Measurements from ENCODE around the gene NRIP1. TPM values are rescaled to one million over a fixed set of nuclear protein-coding genes. Genes with fewer than 3 reads are reported as not detected.

Gene NRIP1
- total RNA-seq, 1 donor from 2014 or later: 10.1 TPM

GRCh38 chr21:14985306-14985705 is 79.5 kb downstream of the NRIP1 start:
- Mint-ChIP-seq H3K27ac (no peak overlapping the region), H3K9me3 (no peaks in the 10 kb centered on the region), H3K4me3 (no peak overlapping the region), H3K36me3 (ENCODE audit: low read depth) (peaks cover 5% of the 10 kb centered on the region), H3K4me1 (peaks cover 7% of the 10 kb centered on the region), H3K27me3 (no peaks in the 10 kb centered on the region)
- intact Hi-C loops (cut with micrococcal nuclease): no loop called here
- DNase-seq: no peak

GRCh38 chr21:14982336-14982735 is 82.5 kb downstream of the NRIP1 start:
- Mint-ChIP-seq H3K9me3 (no peaks in the 10 kb centered on the region), H3K36me3 (ENCODE audit: low read depth) (peaks cover 6% of the 10 kb centered on the region), H3K27me3 (no peaks in the 10 kb centered on the region), H3K4me1 (no peaks in the 10 kb centered on the region), H3K4me3 (no peak overlapping the region), H3K27ac (no peak overlapping the region)
- intact Hi-C loops (cut with micrococcal nuclease): no loop called here
- DNase-seq: no peak

- DNase-seq: no peak
- H3K4me1 Mint-ChIP-seq: no peaks in the 10 kb centered on the region
- no peak overlapping the region for H3K4me3 Mint-ChIP-seq
- H3K27me3 Mint-ChIP-seq: no peaks in the 10 kb centered on the region
- intact Hi-C loops (cut with micrococcal nuclease): no loop called here
- H3K9me3 Mint-ChIP-seq: no peaks in the 10 kb centered on the region
- H3K27ac Mint-ChIP-seq: no peak overlapping the region
- peaks cover 6% of the 10 kb centered on the region for H3K36me3 Mint-ChIP-seq (ENCODE audit: low read depth)
These were observed 83.6 kb downstream of the NRIP1 start for GRCh38 chr21:14981246-14981645.

DNA sequence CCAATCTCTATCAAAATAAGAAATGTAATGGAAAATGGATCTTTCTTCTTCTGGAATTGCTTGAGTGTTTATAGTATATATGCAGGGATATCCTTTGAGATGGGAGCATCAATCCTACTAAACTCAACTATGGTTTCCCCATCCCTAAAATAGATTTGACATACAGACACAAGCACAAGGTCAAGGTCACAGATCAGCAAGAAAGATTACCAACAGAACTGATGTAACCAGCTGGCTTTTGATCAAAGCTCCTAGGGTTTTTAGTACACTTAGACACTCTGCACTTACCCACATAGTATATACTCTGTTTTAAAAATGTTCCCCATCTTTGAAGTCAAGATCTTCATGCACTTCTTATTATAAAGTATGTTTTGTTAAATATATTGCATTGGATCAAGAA is 85.5 kb downstream of the NRIP1 start:
- H3K27ac Mint-ChIP-seq: no peak overlapping the region
- no peaks in the 10 kb centered on the region for H3K9me3 Mint-ChIP-seq
- no peak for DNase-seq
- intact Hi-C loops (cut with micrococcal nuclease): no loop called here
- H3K4me1 Mint-ChIP-seq: no peaks in the 10 kb centered on the region
- no peaks in the 10 kb centered on the region for H3K27me3 Mint-ChIP-seq
- H3K36me3 Mint-ChIP-seq (ENCODE audit: low read depth): peaks cover 6% of the 10 kb centered on the region
- H3K4me3 Mint-ChIP-seq: no peak overlapping the region

- no peaks in the 10 kb centered on the region for H3K27me3 Mint-ChIP-seq
- intact Hi-C loops (cut with micrococcal nuclease): no loop called here
- H3K27ac Mint-ChIP-seq: no peak overlapping the region
- no peak for DNase-seq
- peaks cover 1% of the 10 kb centered on the region for H3K36me3 Mint-ChIP-seq (ENCODE audit: low read depth)
- no peaks in the 10 kb centered on the region for H3K9me3 Mint-ChIP-seq
- no peak overlapping the region for H3K4me3 Mint-ChIP-seq
- no peaks in the 10 kb centered on the region for H3K4me1 Mint-ChIP-seq
These were observed 87.0 kb downstream of the NRIP1 start for GRCh38 chr21:14977814-14978213.

DNA sequence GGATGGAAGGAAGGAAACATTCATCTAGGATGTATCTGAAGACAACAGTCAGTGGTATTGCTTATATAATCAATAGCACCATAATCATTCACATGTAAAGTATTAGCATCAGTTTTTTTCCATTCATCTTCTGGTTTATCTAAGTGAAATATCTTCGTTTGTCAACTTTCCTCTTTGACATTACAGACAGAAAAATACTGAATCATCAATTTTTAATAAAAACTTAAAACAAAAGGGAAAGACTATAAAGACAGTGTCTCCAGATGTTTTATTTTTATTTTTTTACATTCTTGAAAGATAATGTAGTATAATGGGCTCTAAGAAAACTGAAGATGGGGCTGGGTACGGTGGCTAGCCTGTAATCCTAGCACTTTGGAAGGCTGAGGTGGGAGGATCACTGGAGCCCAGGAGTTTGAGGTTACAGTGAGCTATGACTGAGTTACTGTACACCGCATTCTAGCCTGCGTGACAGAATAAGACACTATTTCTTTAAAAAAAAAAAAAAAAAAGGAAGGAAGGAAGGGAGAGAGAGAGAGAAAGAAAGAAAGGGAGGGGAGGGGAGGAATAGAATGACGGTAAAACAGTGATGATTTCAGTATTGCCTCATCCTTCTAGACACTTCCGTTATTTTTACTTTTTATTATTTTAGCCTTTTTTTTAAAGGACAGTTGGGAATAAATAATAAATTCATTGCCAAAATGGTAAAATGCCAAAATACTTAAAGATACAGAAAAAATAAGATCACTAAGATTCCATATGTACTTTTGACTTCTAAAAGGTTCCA is 89.5 kb downstream of the NRIP1 start:
- Mint-ChIP-seq H3K27me3 (no peaks in the 10 kb centered on the region), H3K4me3 (no peak overlapping the region), H3K36me3 (ENCODE audit: low read depth) (peaks cover 1% of the 10 kb centered on the region), H3K4me1 (no peaks in the 10 kb centered on the region), H3K27ac (no peak overlapping the region), H3K9me3 (no peaks in the 10 kb centered on the region)
- intact Hi-C loops (cut with micrococcal nuclease): no loop called here
- no peak for DNase-seq

- no peaks in the 10 kb centered on the region for H3K4me1 Mint-ChIP-seq
- H3K9me3 Mint-ChIP-seq: no peaks in the 10 kb centered on the region
- peaks cover 8% of the 10 kb centered on the region for H3K36me3 Mint-ChIP-seq (ENCODE audit: low read depth)
- no peak overlapping the region for H3K4me3 Mint-ChIP-seq
- no peak overlapping the region for H3K27ac Mint-ChIP-seq
- no peak for DNase-seq
- intact Hi-C loops (cut with micrococcal nuclease): no loop called here
- no peaks in the 10 kb centered on the region for H3K27me3 Mint-ChIP-seq
These were observed 92.1 kb downstream of the NRIP1 start for GRCh38 chr21:14972678-14973077.

DNA sequence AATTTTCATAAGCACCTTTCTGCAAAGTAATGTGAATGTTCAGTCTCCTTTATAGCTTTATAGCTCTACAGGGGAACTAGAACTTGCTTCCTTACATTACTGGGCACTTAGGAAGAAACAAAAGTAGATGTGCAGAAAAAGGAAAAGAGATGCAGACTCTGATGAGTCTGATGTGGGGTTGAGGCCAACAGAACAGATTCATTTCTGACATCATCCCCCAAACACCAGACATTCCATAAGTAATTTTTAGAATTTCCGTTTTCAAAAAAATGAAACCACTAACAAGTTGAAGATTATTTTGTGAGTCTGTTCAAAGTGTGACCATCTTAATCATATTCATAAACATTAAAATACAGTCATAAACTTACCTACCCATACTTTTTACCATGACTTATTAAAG is 96.0 kb downstream of the NRIP1 start:
- Mint-ChIP-seq H3K36me3 (ENCODE audit: low read depth) (peaks cover 25% of the 10 kb centered on the region), H3K27ac (no peak overlapping the region), H3K9me3 (peaks cover 4% of the 10 kb centered on the region), H3K4me3 (no peak overlapping the region), H3K27me3 (no peaks in the 10 kb centered on the region), H3K4me1 (no peaks in the 10 kb centered on the region)
- DNase-seq: peak; percentile 20
- intact Hi-C loops (cut with micrococcal nuclease): no loop called here

- DNase-seq: peak; percentile 31
- no peak overlapping the region for H3K4me3 Mint-ChIP-seq
- no peaks in the 10 kb centered on the region for H3K4me1 Mint-ChIP-seq
- intact Hi-C loops (cut with micrococcal nuclease): no loop called here
- peaks cover 25% of the 10 kb centered on the region for H3K36me3 Mint-ChIP-seq (ENCODE audit: low read depth)
- no peak overlapping the region for H3K27ac Mint-ChIP-seq
- H3K9me3 Mint-ChIP-seq: peaks cover 4% of the 10 kb centered on the region
- H3K27me3 Mint-ChIP-seq: no peaks in the 10 kb centered on the region
These were observed 96.8 kb downstream of the NRIP1 start for GRCh38 chr21:14968029-14968428.

DNA sequence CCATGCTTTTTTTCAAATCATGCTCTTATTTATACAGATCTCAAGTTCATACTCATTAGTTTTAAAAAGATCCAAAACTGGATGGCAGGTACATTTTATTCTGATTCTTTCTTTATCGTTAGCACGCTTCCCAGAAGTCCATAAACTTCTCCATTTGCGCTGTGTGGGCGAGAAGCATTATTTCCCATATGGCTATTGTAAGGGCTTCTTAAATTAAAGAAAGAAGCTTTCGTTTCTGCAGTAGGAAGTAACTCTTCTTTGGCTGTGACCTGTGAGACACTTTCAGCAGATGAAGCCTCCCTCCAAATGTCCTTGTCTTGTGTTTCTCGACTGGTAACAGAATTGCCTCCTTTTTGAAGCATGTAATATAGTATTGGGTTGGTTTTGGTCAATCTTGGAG is 100.2 kb downstream of the NRIP1 start:
- intact Hi-C loops (cut with micrococcal nuclease): no loop called here
- no peaks in the 10 kb centered on the region for H3K4me1 Mint-ChIP-seq
- no peak overlapping the region for H3K27ac Mint-ChIP-seq

GRCh38 chr21:14962217-14962616 is 102.6 kb downstream of the NRIP1 start:
- peaks cover 4% of the 10 kb centered on the region for H3K9me3 Mint-ChIP-seq
- no peak overlapping the region for H3K4me3 Mint-ChIP-seq
- H3K36me3 Mint-ChIP-seq (ENCODE audit: low read depth): peaks cover 13% of the 10 kb centered on the region
- intact Hi-C loops (cut with micrococcal nuclease): no loop called here
- H3K4me1 Mint-ChIP-seq: no peaks in the 10 kb centered on the region
- DNase-seq: no peak
- no peak overlapping the region for H3K27ac Mint-ChIP-seq
- no peaks in the 10 kb centered on the region for H3K27me3 Mint-ChIP-seq

More for the DNA sequence above, 100.2 kb downstream of the NRIP1 start:
- Mint-ChIP-seq H3K9me3 (peaks cover 4% of the 10 kb centered on the region), H3K36me3 (ENCODE audit: low read depth) (peaks cover 25% of the 10 kb centered on the region), H3K27me3 (no peaks in the 10 kb centered on the region), H3K4me3 (no peak overlapping the region)
- DNase-seq: peak; percentile 17

DNA sequence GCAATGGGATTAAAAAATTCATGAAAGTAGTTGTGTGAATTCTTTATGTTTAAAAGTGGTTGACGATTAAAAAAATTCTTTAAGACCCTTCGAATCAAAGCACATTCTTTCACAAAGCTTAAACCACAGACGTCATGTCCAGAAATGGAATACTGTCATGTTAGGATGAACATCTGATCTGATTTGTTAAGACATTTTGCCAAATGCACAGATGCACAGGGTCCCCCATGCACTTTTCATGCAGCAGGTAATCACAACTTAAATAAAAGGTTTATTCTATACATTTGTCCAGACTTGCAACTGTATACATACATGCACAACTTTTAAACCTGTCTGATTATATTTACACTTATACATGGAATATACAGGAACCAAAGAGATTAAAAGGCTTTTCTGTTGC is 103.3 kb downstream of the NRIP1 start:
- H3K4me1 Mint-ChIP-seq: no peaks in the 10 kb centered on the region
- H3K4me3 Mint-ChIP-seq: no peak overlapping the region
- no peak overlapping the region for H3K27ac Mint-ChIP-seq
- H3K9me3 Mint-ChIP-seq: peaks cover under 1% of the 10 kb centered on the region
- DNase-seq: no peak
- peaks cover 6% of the 10 kb centered on the region for H3K36me3 Mint-ChIP-seq (ENCODE audit: low read depth)
- intact Hi-C loops (cut with micrococcal nuclease): no loop called here
- H3K27me3 Mint-ChIP-seq: no peaks in the 10 kb centered on the region

DNA sequence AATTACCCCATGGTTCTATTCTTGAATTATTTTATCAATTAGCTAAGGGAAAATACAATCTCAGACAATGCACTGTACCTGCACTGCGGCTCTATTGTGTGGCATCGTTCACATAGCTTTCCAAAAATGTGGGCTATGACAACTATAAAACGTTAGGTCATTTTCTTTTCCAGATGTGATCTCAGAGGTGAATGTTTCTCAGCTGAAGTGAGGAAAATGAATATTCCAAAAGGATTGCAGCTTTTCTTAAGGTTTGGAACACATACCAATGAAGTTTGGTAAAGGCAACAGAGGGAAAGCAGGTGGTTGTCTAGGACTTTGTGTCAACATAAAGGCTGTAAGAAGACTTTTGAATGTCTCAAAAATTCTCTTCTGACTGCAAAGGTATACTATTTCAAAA is 105.5 kb downstream of the NRIP1 start:
- no peak overlapping the region for H3K27ac Mint-ChIP-seq
- intact Hi-C loops (cut with micrococcal nuclease): no loop called here
- no peaks in the 10 kb centered on the region for H3K27me3 Mint-ChIP-seq

DNA sequence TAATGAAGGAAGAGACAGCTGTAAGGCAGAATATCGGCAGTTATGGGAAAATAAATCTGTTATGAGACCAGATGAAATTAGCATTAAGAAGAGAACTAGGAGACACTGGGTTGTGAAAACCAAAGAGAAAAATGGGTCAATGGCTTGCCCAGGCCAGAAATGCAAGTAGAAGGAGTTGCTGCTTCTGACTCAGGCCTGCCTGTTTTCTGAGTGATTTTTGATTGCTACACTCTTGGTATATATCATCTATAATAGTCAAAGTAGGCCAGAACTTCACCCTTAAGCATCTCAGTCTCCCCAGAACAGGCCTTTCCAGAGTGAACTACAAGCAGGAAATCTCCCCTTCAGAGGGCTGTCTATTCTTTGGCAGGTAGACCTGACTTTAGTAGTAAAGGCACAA is 107.0 kb downstream of the NRIP1 start:
- H3K4me3 Mint-ChIP-seq: no peak overlapping the region
- intact Hi-C loops (cut with micrococcal nuclease): no loop called here

More for the DNA sequence above, 105.5 kb downstream of the NRIP1 start:
- Mint-ChIP-seq H3K36me3 (ENCODE audit: low read depth) (no peaks in the 10 kb centered on the region), H3K4me3 (no peak overlapping the region), H3K9me3 (no peaks in the 10 kb centered on the region), H3K4me1 (no peaks in the 10 kb centered on the region)
- no peak for DNase-seq

DNA sequence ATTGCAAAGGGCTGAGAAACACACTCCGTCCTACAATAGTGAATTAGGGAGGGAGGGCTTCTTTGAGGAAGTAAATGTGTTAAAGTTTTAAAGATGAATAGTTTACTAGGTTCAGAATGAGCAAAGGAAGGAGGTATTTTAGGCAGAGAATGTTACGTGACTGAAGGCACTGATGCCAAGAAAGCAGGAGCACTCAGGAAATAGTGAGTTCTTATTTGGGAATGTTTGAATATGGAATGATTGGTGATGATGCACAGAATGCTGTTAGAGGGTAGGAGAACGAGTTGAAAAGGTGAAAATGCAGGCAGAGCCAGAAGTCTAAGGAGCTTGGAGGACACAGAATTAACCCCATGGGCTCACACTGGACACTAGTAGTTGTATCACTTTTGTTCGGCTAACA is 108.0 kb downstream of the NRIP1 start:
- DNase-seq: peak; percentile 7
- Mint-ChIP-seq H3K27me3 (no peaks in the 10 kb centered on the region), H3K9me3 (no peaks in the 10 kb centered on the region), H3K27ac (no peak overlapping the region), H3K4me3 (no peak overlapping the region), H3K36me3 (ENCODE audit: low read depth) (no peaks in the 10 kb centered on the region), H3K4me1 (no peaks in the 10 kb centered on the region)
- intact Hi-C loops (cut with micrococcal nuclease): no loop called here

More for the DNA sequence above, 107.0 kb downstream of the NRIP1 start:
- Mint-ChIP-seq H3K27ac (no peak overlapping the region), H3K36me3 (ENCODE audit: low read depth) (no peaks in the 10 kb centered on the region), H3K4me1 (no peaks in the 10 kb centered on the region), H3K9me3 (no peaks in the 10 kb centered on the region), H3K27me3 (no peaks in the 10 kb centered on the region)
- no peak for DNase-seq

Measured in activated CD4-positive, alpha-beta T cell treated with anti-CD3 and anti-CD28 coated beads, Interleukin-2, amount 10 ng/mL, durations not matched to agents 24 days and 14 days (primary cell).